Ishikawa (cell line): ENCODE data around the gene B4GALT1.

ENCODE experiments used
- CREB1 ChIP-seq: IDR thresholded peaks from 2 replicates; pipeline ENCODE4 v1.6.1; 2012; ENCODE audit warnings: low read depth
- EP300 ChIP-seq: IDR thresholded peaks from 2 replicates; pipeline ENCODE4 v1.6.1; 2012; ENCODE audit warnings: borderline replicate concordance
- NFIC ChIP-seq: IDR thresholded peaks from 2 replicates; pipeline ENCODE4 v1.6.1; 2012
- RAD21 ChIP-seq: IDR thresholded peaks from 2 replicates; pipeline ENCODE4 v1.6.1; 2012; ENCODE audit warnings: low read depth
- REST ChIP-seq: IDR thresholded peaks from 2 replicates; pipeline ENCODE4 v1.6.1; 2012; ENCODE audit warnings: low read depth, mild to moderate bottlenecking

- TF ChIP-seq RAD21 (no peak), EP300 (no peak), CREB1 (no peak), NFIC (no peak), REST (no peak)
Observed at GRCh38 chr9:33143241-33143661, 23.9 kb downstream of the B4GALT1 start.
